A549 (cell line): Measurements from ENCODE around the gene ZNF649. TPM values are rescaled to one million over a fixed set of nuclear protein-coding genes. Genes with fewer than 3 reads are reported as not detected.

Experiments used
- ATAC-seq, 2 experiments: fragments of 200-7000 bp in 1 of 2; fragments of >200 bp in 1 of 2; cut with Nextera tagmentation in 1 of 2; cut with Tn5 transposase in 1 of 2; 3 replicates each; pipeline versions ENCODE4 v1.8.0 to v1.9.1; 2018 to 2020; ENCODE audit warnings: mild to moderate bottlenecking in 1 of 2, moderate library complexity in 1 of 2
- CTCF ChIA-PET: fragments of 300-600 bp; sonication (Branson Sonifier 250); formaldehyde crosslinking; extraction: SDS; loops from one replicate; lab custom pipeline; 2021; ENCODE audit warnings: antibody characterized with exemption, inconsistent platforms; lab: Yijun Ruan, JAX
- POLR2A ChIA-PET: fragments of 350-600 bp; formaldehyde crosslinking; extraction: SDS; loops from one replicate; lab custom pipeline; 2021; ENCODE audit warnings: antibody characterized with exemption, inconsistent platforms; lab: Yijun Ruan, JAX
- DNase-seq, 2 experiments: peaks; one replicate each; pipeline versions ENCODE4 v3.0.0 to v3.0.0-alpha.2; 2011 to 2016; ENCODE audit warnings: low read depth in 1 of 2, low spot score in 1 of 2
- FAIRE-seq: peaks from 2 replicates; lab custom pipeline; 2011; peaks lifted over from hg19 to GRCh38; lab: Jason Lieb, UNC
- H3K27ac ChIP-seq, 2 experiments: fragments of >200 bp; sonication (Bioruptor Twin); formaldehyde crosslinking; 3 replicates each; pipeline ENCODE4 v1.5.1; 2016 to 2017
- H3K4me1 ChIP-seq: fragments of >200 bp; sonication (Bioruptor Twin); formaldehyde crosslinking; 3 replicates; pipeline ENCODE4 v1.6.1; 2016
- H3K4me2 ChIP-seq: fragments of >200 bp; sonication (Bioruptor Twin); formaldehyde crosslinking; 3 replicates; pipeline ENCODE4 v1.6.1; 2016
- H3K4me3 ChIP-seq: fragments of >200 bp; sonication (Bioruptor Twin); formaldehyde crosslinking; 3 replicates; pipeline ENCODE4 v1.5.1; 2016
- H3K9me3 ChIP-seq: fragments of >200 bp; sonication (Bioruptor Twin); formaldehyde crosslinking; 3 replicates; pipeline ENCODE4 v1.6.1; 2016
- BHLHE40 ChIP-seq: IDR thresholded peaks from 2 replicates; pipeline ENCODE4 v1.6.1; 2012; ENCODE audit warnings: low read depth, low read length, inconsistent platforms
- CEBPB ChIP-seq, 2 experiments: fragments of >200 bp in 1 of 2; sonication (Bioruptor Twin) in 1 of 2; formaldehyde crosslinking in 1 of 2; IDR thresholded peaks; 2 replicates each; pipeline ENCODE4 v1.6.1; 2012 to 2016
- CHD4 ChIP-seq: fragments of 200-600 bp; sonication (generic); IDR thresholded peaks from 2 replicates; pipeline ENCODE4 v1.6.1; 2016; ENCODE audit warnings: antibody characterized with exemption, mild to moderate bottlenecking, borderline replicate concordance
- EP300 ChIP-seq, 2 experiments: fragments of >200 bp; sonication (Bioruptor Twin); formaldehyde crosslinking; IDR thresholded peaks; 2 replicates in 1 of 2; 3 replicates in 1 of 2; pipeline ENCODE4 v1.6.1; 2016 to 2017
- HDAC2 ChIP-seq: fragments of 200-600 bp; sonication (generic); IDR thresholded peaks from 2 replicates; pipeline ENCODE4 v1.6.1; 2016
- KDM1A ChIP-seq: fragments of 200-600 bp; sonication (generic); IDR thresholded peaks from 2 replicates; pipeline ENCODE4 v1.6.1; 2016; ENCODE audit warnings: low read depth, mild to moderate bottlenecking
- PHF8 ChIP-seq: fragments of 200-600 bp; sonication (generic); IDR thresholded peaks from 2 replicates; pipeline ENCODE4 v1.6.1; 2016; ENCODE audit warnings: low read depth, mild to moderate bottlenecking, antibody characterized with exemption, moderate library complexity, borderline replicate concordance
- POLR2AphosphoS2 ChIP-seq: conservative IDR thresholded peaks from 2 replicates; pipeline ENCODE4 v1.6.1; 2012; ENCODE audit warnings: low read length, improper control_type of control experiment, inconsistent platforms
- TFCP2L1 ChIP-seq: fragments of 250-450 bp; sonication (Bioruptor Pico); IDR thresholded peaks from 2 replicates; pipeline ENCODE4 v1.5.0; 2021; ENCODE audit warnings: mild to moderate bottlenecking
- ZFP36 ChIP-seq: fragments of 450-650 bp; IDR thresholded peaks from 2 replicates; pipeline ENCODE4 v1.6.1; 2014; ENCODE audit warnings: borderline replicate concordance; ENCODE audit not compliant: partially characterized antibody
- ZSCAN20 ChIP-seq: fragments of 250-450 bp; sonication (Bioruptor Pico); IDR thresholded peaks from 2 replicates; pipeline ENCODE4 v1.8.0; 2022; ENCODE audit warnings: mild to moderate bottlenecking, moderate library complexity
- WGBS: methylation state at CpG from one replicate; pipeline ENCODE4 v1.1.6; 2017; ENCODE audit errors: missing lambda C conversion rate; 5-methylcytosine and 5-hydroxymethylcytosine counted together
- polyA plus RNA-seq, 4 experiments: library from polyadenylated mRNA; depleted of rRNA in 3 of 4; stranded (reverse); fragments of >200 nt; fragmentation: RNase III in 1 of 4; extraction: RNeasy Plus Mini Kit Qiagen cat#74134 plus additional on column Dnase treatment in 1 of 4; gene quantifications; 2 replicates in 3 of 4; 3 replicates in 1 of 4; pipeline ENCODE4 v1.2.3, GENCODE V29; 2011 to 2017
- TF ChIP-seq, protein P1 (sequence below): fragments of 450-650 bp; IDR thresholded peaks from 2 replicates; pipeline ENCODE4 v1.6.1; 2014; ENCODE audit warnings: antibody characterized with exemption
- TF ChIP-seq, protein P2 (sequence below): fragments of 150-350 bp; IDR thresholded peaks from 2 replicates; pipeline ENCODE4 v1.6.1; 2014; ENCODE audit warnings: low read depth, mild to moderate bottlenecking, low read length
- TF ChIP-seq, protein P3 (sequence below): IDR thresholded peaks from 2 replicates; pipeline ENCODE4 v1.6.1; 2012

ZNF649 gene
- polyA plus RNA-seq, 2 of the 4 experiments (the other 2 are of a cell fraction): 0.56 to 1.2 TPM

GRCh38 chr19:51887522-51888498 is 17.0 kb downstream of the ZNF649 start, which contains the start of gene ZNF577 (continued):
- TF ChIP-seq PHF8: no peak
- TF ChIP-seq POLR2AphosphoS2: no peak
- TF ChIP-seq CHD4: no peak
- TF ChIP-seq TFCP2L1 (CRISPR knock-in tag): no peak
- TF ChIP-seq, protein P1, sequence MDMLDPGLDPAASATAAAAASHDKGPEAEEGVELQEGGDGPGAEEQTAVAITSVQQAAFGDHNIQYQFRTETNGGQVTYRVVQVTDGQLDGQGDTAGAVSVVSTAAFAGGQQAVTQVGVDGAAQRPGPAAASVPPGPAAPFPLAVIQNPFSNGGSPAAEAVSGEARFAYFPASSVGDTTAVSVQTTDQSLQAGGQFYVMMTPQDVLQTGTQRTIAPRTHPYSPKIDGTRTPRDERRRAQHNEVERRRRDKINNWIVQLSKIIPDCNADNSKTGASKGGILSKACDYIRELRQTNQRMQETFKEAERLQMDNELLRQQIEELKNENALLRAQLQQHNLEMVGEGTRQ: no peak

GRCh38 chr19:51884713-51885112 is 20.1 kb downstream of the ZNF649 start:
- 48% methylated on average over 2 of the region's 2 CpGs for WGBS
- DNase-seq (no peak), FAIRE-seq (no peak), ATAC-seq (no peak)
- Histone ChIP-seq H3K4me2 (no peak overlapping the region), H3K4me3 (no peak overlapping the region), H3K4me1 (no peaks in the 10 kb centered on the region), H3K27ac (no peak overlapping the region), H3K9me3 (peaks cover 86% of the 10 kb centered on the region)
- TF ChIP-seq, protein P2, sequence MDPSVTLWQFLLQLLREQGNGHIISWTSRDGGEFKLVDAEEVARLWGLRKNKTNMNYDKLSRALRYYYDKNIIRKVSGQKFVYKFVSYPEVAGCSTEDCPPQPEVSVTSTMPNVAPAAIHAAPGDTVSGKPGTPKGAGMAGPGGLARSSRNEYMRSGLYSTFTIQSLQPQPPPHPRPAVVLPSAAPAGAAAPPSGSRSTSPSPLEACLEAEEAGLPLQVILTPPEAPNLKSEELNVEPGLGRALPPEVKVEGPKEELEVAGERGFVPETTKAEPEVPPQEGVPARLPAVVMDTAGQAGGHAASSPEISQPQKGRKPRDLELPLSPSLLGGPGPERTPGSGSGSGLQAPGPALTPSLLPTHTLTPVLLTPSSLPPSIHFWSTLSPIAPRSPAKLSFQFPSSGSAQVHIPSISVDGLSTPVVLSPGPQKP: no peak
- ChIA-PET POLR2A (no interaction called here), CTCF (no interaction called here)

- no peak overlapping the region for H3K27ac ChIP-seq
- no peak for TF ChIP-seq ZFP36
- TF ChIP-seq, protein P3, sequence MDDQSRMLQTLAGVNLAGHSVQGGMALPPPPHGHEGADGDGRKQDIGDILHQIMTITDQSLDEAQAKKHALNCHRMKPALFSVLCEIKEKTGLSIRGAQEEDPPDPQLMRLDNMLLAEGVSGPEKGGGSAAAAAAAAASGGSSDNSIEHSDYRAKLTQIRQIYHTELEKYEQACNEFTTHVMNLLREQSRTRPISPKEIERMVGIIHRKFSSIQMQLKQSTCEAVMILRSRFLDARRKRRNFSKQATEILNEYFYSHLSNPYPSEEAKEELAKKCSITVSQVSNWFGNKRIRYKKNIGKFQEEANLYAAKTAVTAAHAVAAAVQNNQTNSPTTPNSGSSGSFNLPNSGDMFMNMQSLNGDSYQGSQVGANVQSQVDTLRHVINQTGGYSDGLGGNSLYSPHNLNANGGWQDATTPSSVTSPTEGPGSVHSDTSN: no peak
- TF ChIP-seq HDAC2: no peak
- no peak for TF ChIP-seq BHLHE40
- TF ChIP-seq CEBPB (IDR thresholded peaks at IDR 0.05): no peak
- no peak for TF ChIP-seq KDM1A
- no peak for TF ChIP-seq ZSCAN20
- TF ChIP-seq, all 56 proteins: peak for 0
- Histone ChIP-seq H3K4me2 (no peak overlapping the region), H3K9me3 (peaks cover 77% of the 10 kb centered on the region), H3K4me3 (no peak overlapping the region), H3K4me1 (no peaks in the 10 kb centered on the region)
- FAIRE-seq: no peak
- no peak for DNase-seq
- CTCF ChIA-PET: interaction anchor here (0.7 kb wide), 1 partner anchor 194 kb away, joined by 3 read pairs; no protein-coding TSS in a partner anchor
- ATAC-seq: no peak
- WGBS: 55% methylated on average over 3 of the region's 3 CpGs
- POLR2A ChIA-PET: no interaction called here
These were observed 22.3 kb downstream of the ZNF649 start for GRCh38 chr19:51882518-51882917.

- POLR2A ChIA-PET: no interaction called here
- no peak for FAIRE-seq
- DNase-seq: no peak
- TF ChIP-seq EP300 (IDR thresholded peaks at IDR 0.05): no peak
- H3K4me3 ChIP-seq: no peak overlapping the region
- H3K27ac ChIP-seq: no peak overlapping the region
- no peak overlapping the region for H3K4me2 ChIP-seq
- no peaks in the 10 kb centered on the region for H3K4me1 ChIP-seq
- peaks cover 83% of the 10 kb centered on the region for H3K9me3 ChIP-seq
- CTCF ChIA-PET: no interaction called here
- ATAC-seq: no peak
- 75% methylated on average over 4 of the region's 4 CpGs for WGBS
These were observed 31.7 kb downstream of the ZNF649 start for GRCh38 chr19:51873097-51873496.
